Measurements from ENCODE around the gene ZBTB7C. TPM values are rescaled to one million over a fixed set of nuclear protein-coding genes. Genes with fewer than 3 reads are reported as not detected.

Gene ZBTB7C
- total and polyA plus RNA-seq, 2 of the 4 experiments (the other 2 are of a cell fraction), result not detected

GRCh38 chr18:48391868-48392267 lies 17.3 kb downstream of the ZBTB7C start:
- no peak overlapping the region for H3K4me2 ChIP-seq (ENCODE audit: low read depth, low read length)
- H4K91ac ChIP-seq (ENCODE audit: insufficient read depth, low read depth, low read length), result no peak overlapping the region
- peaks cover 31% of the 10 kb centered on the region for H3K27me3 ChIP-seq (ENCODE audit: control insufficient read depth, insufficient read depth, low read length)
- H2BK20ac ChIP-seq (ENCODE audit: low read depth, low read length), result no peak overlapping the region
- H4K5ac ChIP-seq (ENCODE audit: low read depth, low read length), result no peak overlapping the region
- ChIA-PET CTCF (no interaction called here), POLR2A (ENCODE audit: unreplicated experiment) (no interaction called here)
- in situ Hi-C loops (cut with MboI; ENCODE audit: low sequenced_read_pairs) (no loop called here), intact Hi-C loops (cut with micrococcal nuclease) (no loop called here), dilution Hi-C loops (cut with HindIII; ENCODE audit: low sequenced_read_pairs, unreplicated experiment) (no loop called here)
- no peak overlapping the region for H2BK5ac ChIP-seq (ENCODE audit: low read depth, low read length, poor library complexity, severe bottlenecking)
- DNase-seq (no peak), ATAC-seq (ENCODE audit: low read depth) (no peak)
- no peak overlapping the region for H2AFZ ChIP-seq (replicated peaks; ENCODE audit: low read length, poor library complexity)
- no peak overlapping the region for H3K14ac ChIP-seq (replicated peaks; ENCODE audit: low read depth, low read length)
- no peak overlapping the region for H2AK9ac ChIP-seq (replicated peaks; ENCODE audit: low read depth, low read length, poor library complexity)
- 37% methylated on average over 2 of the region's 3 CpGs; no CpG with 5 or more reads in 1 of the 2 experiments for WGBS, 2 experiments (ENCODE audit: extremely low coverage in 2 of 2, insufficient read length in 1 of 2)
- H2AK5ac ChIP-seq (ENCODE audit: low read depth, low read length), result no peak overlapping the region
- H2BK15ac ChIP-seq (ENCODE audit: low read depth, low read length), result no peak overlapping the region
- H3K36me3 ChIP-seq (ENCODE audit: control insufficient read depth, insufficient read depth, low read length), result no peaks in the 10 kb centered on the region
- H3K79me1 ChIP-seq (ENCODE audit: low read depth in 1 of 2, low read length in 2 of 2), result no peaks in the 10 kb centered on the region
- H2BK120ac ChIP-seq (ENCODE audit: low read depth, low read length), result no peak overlapping the region
- no peaks in the 10 kb centered on the region for H3K9me1 ChIP-seq (ENCODE audit: insufficient read depth, low read length)
- H3K9ac ChIP-seq (ENCODE audit: low read depth, low read length), result no peak overlapping the region
- H3K4me1 ChIP-seq (ENCODE audit: control insufficient read depth, insufficient read depth, low read length), result no peaks in the 10 kb centered on the region
- no peak overlapping the region for H4K8ac ChIP-seq (ENCODE audit: low read depth in 2 of 2, low read length in 2 of 2)
- no TSS peak for BruUV-seq (replicated peaks)
- no peak overlapping the region for H3K18ac ChIP-seq (ENCODE audit: low read depth, low read length)
- TF ChIP-seq RCOR1 (IDR thresholded peaks at IDR 0.05; ENCODE audit: insufficient replicate concordance, low read length) (no peak), CEBPB (IDR thresholded peaks at IDR 0.05; ENCODE audit: low read depth, low read length) (no peak), POLR2A (IDR thresholded peaks at IDR 0.05; ENCODE audit: low read depth, low read length) (no peak), CTCF (conservative IDR thresholded peaks at IDR 0.05; ENCODE audit: low read depth, low read length) (no peak), MAZ (IDR thresholded peaks at IDR 0.05; ENCODE audit: borderline replicate concordance, low read depth, low read length) (no peak), RAD21 (IDR thresholded peaks at IDR 0.05; ENCODE audit: low read length) (no peak), CHD1 (IDR thresholded peaks at IDR 0.05; ENCODE audit: low read depth, low read length) (no peak), MAFK (IDR thresholded peaks at IDR 0.05; ENCODE audit: low read depth, low read length) (no peak), NFE2L2 (IDR thresholded peaks at IDR 0.05; ENCODE audit: low read depth, low read length) (no peak), MXI1 (IDR thresholded peaks at IDR 0.05; ENCODE audit: borderline replicate concordance, low read depth, low read length) (no peak), SMC3 (IDR thresholded peaks at IDR 0.05; ENCODE audit: low read depth, low read length) (no peak), ELK1 (IDR thresholded peaks at IDR 0.05; ENCODE audit: borderline replicate concordance, low read depth, low read length) (no peak), BHLHE40 (IDR thresholded peaks at IDR 0.05; ENCODE audit: low read depth, low read length) (no peak), FOS (IDR thresholded peaks at IDR 0.05; ENCODE audit: low read depth, low read length) (no peak), RFX5 (IDR thresholded peaks at IDR 0.05; ENCODE audit: low read depth, low read length) (no peak), USF2 (IDR thresholded peaks at IDR 0.05; ENCODE audit: low read depth, low read length) (no peak)
- no peak overlapping the region for H3K4ac ChIP-seq (ENCODE audit: low read depth, low read length)
- no peaks in the 10 kb centered on the region for H4K20me1 ChIP-seq (ENCODE audit: insufficient read depth, low read length)
- no peak overlapping the region for H3K4me3 ChIP-seq (ENCODE audit: insufficient read depth, low read depth, low read length)
- no peaks in the 10 kb centered on the region for H3K9me3 ChIP-seq (ENCODE audit: control insufficient read depth, insufficient read depth, low read length)
- H3K27ac ChIP-seq (ENCODE audit: insufficient read depth, low read length), result no peak overlapping the region
- H3K23ac ChIP-seq (ENCODE audit: low read depth, low read length), result no peak overlapping the region
- no peak overlapping the region for H3K56ac ChIP-seq (ENCODE audit: extremely low read depth, insufficient read depth, low read length)
